ENCODE data around the gene BCL11B.

DNA sequence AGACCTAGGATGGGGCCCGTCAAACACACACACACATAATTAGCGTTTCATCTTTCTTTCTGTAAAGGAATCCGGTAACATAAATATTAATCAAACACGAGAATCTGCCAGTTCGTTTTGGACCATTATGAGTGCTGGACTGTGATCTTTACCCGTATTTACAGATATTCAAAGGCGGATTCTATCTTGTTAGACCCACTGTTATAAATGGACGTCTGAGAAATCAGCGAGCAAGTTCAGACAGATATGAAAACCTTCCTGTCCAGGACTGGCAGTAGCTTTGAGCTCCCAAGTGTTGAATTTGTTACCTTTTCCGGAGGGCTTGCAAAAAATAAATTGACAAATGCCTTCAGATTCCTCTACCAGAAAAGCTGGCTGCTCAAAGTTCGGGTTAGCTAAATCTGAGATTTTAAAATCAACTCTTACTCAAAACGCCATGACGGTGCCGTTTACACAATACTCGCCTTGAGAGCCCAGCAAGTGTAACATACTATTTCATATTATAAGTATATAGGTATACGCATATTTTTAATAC is 27.6 kb downstream of the BCL11B start:
- TF ChIP-seq, protein P1, sequence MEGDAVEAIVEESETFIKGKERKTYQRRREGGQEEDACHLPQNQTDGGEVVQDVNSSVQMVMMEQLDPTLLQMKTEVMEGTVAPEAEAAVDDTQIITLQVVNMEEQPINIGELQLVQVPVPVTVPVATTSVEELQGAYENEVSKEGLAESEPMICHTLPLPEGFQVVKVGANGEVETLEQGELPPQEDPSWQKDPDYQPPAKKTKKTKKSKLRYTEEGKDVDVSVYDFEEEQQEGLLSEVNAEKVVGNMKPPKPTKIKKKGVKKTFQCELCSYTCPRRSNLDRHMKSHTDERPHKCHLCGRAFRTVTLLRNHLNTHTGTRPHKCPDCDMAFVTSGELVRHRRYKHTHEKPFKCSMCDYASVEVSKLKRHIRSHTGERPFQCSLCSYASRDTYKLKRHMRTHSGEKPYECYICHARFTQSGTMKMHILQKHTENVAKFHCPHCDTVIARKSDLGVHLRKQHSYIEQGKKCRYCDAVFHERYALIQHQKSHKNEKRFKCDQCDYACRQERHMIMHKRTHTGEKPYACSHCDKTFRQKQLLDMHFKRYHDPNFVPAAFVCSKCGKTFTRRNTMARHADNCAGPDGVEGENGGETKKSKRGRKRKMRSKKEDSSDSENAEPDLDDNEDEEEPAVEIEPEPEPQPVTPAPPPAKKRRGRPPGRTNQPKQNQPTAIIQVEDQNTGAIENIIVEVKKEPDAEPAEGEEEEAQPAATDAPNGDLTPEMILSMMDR (conservative IDR thresholded peaks at IDR 0.05 in 1 of 2, IDR thresholded peaks at IDR 0.05 in 1 of 2; ENCODE audit: low read depth in 1 of 2, low read length in 2 of 2), result no peak
- TF ChIP-seq EZH2 (IDR thresholded peaks at IDR 0.05; ENCODE audit: low read length, missing control alignments), result no peak
